Measurements from ENCODE around the gene RASL11B. TPM values are rescaled to one million over a fixed set of nuclear protein-coding genes. Genes with fewer than 3 reads are reported as not detected.

The RASL11B gene
- total RNA-seq, 2 experiments from 2014 or later: 0.14 to 0.32 TPM

DNA sequence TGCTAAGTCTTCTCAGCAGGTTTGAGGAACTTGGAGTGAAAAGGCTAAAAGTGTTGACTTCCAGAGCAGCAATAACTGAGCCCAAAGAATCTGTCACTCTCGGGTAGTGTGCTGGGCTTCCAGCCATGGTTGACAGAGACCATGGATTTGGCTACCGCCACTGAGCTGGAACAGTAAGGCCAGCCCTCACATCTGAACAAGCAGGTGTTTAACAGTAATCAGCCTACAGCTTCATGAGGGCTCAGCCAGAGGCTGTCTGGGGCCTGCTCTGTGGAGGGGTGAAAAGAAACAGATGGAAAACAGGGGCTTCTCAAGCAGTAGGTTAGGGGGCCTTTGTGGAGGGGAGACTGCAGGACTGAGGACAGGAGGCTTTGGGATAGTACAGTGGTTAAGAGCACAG is 14.9 kb downstream of the RASL11B start:
- H3K36me3 Mint-ChIP-seq: peaks cover 27% of the 10 kb centered on the region
- no peak for DNase-seq
- no peaks in the 10 kb centered on the region for H3K9me3 Mint-ChIP-seq
- H3K27me3 Mint-ChIP-seq: no peaks in the 10 kb centered on the region
- peaks cover 2% of the 10 kb centered on the region for H3K4me1 Mint-ChIP-seq
- no peak overlapping the region for H3K27ac Mint-ChIP-seq
- no peak overlapping the region for H3K4me3 Mint-ChIP-seq

DNA sequence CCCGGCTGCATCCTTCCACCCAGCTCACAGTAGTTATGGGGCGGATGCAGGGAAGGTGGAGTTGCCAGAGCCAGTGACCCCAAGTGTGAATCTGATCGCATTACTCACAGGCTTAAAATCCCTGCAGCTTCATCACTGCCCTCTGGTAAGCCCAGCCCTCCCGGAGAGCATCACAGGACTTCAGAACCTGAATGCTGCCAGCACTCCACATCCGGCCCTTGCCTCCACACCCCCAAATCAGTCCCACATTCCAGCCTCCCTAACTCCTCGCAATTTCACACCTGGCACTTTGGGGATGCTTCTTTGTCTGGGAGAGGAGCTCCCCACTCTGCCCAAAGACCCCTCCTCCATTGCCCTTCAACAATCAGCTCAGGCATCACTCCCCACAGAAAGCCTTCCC is 15.6 kb downstream of the RASL11B start:
- H3K27ac Mint-ChIP-seq: no peak overlapping the region
- H3K4me1 Mint-ChIP-seq: peaks cover 2% of the 10 kb centered on the region
- peaks cover 21% of the 10 kb centered on the region for H3K36me3 Mint-ChIP-seq

DNA sequence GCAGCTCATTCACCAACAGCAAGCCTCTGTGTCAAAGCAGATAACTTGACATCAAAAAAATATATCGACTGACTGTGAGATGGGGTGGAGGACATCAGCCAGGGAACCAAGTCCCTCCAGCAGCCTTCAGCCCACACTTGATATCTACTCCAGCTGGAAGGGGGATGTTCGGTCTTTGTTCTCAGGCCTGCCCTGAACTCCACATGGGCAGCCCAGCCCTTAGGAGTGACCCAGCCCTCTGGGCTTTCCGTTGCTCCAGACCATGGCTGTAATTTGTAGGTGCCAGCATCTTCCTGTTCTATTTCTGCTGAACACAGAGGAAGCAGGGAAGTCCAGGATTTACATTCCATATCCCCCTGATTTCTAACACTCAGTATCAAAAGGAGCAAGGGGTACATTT is 17.4 kb downstream of the RASL11B start:
- H3K4me1 Mint-ChIP-seq: peaks cover 2% of the 10 kb centered on the region
- H3K27me3 Mint-ChIP-seq: no peaks in the 10 kb centered on the region
- peaks cover 16% of the 10 kb centered on the region for H3K36me3 Mint-ChIP-seq
- H3K9me3 Mint-ChIP-seq: no peaks in the 10 kb centered on the region
- H3K27ac Mint-ChIP-seq: no peak overlapping the region
- DNase-seq: no peak
- H3K4me3 Mint-ChIP-seq: no peak overlapping the region

More for the DNA sequence above, 15.6 kb downstream of the RASL11B start:
- Mint-ChIP-seq H3K4me3 (no peak overlapping the region), H3K9me3 (no peaks in the 10 kb centered on the region), H3K27me3 (no peaks in the 10 kb centered on the region)
- DNase-seq: no peak

DNA sequence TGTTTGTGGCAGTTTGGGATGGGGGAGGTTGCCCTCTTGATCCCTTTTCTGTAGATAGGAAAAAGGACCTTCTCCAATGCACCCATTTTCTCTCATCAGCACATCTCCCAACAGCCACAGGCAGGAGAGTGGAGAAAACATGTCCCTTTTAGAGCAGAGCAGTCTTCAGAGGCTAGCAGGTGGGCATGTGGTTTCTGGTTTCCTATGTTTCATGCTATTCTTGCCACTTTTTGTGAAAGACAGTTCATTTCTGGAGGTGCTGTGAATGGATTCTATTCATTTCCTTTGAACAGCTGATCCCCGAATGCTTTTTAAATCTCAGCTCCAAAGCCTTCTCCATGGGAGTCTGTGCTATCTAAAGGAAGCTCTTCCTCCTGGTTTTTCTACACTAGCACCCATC is 18.9 kb downstream of the RASL11B start:
- DNase-seq: no peak
- H3K4me1 Mint-ChIP-seq: peaks cover 2% of the 10 kb centered on the region

DNA sequence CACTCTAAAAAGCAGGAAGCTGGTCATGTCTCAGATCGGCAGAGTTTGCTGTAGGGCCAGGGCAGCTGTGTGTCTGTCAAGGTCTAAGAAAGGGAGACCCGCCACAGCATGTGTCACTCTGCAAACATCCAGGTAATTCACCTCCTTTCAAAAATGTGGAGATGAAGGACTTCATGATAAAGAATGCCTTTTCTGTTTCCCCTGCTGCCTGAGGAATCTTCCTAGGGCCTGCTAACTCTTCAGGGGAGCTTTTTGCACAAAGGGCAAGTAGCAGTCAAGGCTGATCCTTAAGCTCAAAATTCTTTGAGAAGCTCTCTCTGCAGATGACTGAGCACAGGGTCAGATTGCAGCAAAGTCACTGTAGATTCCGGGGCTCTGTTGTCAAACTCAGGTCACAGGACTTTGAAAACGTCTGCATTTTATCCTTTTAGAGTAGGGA is 21.1 kb downstream of the RASL11B start:
- H3K4me1 Mint-ChIP-seq: no peaks in the 10 kb centered on the region
- DNase-seq: no peak
- peaks cover 29% of the 10 kb centered on the region for H3K36me3 Mint-ChIP-seq
- H3K9me3 Mint-ChIP-seq: peaks cover 2% of the 10 kb centered on the region
- H3K4me3 Mint-ChIP-seq: no peak overlapping the region
- H3K27me3 Mint-ChIP-seq: no peaks in the 10 kb centered on the region
- no peak overlapping the region for H3K27ac Mint-ChIP-seq

More for the DNA sequence above, 18.9 kb downstream of the RASL11B start:
- Mint-ChIP-seq H3K4me3 (no peak overlapping the region), H3K27me3 (no peaks in the 10 kb centered on the region), H3K9me3 (no peaks in the 10 kb centered on the region), H3K27ac (no peak overlapping the region), H3K36me3 (peaks cover 21% of the 10 kb centered on the region)

DNA sequence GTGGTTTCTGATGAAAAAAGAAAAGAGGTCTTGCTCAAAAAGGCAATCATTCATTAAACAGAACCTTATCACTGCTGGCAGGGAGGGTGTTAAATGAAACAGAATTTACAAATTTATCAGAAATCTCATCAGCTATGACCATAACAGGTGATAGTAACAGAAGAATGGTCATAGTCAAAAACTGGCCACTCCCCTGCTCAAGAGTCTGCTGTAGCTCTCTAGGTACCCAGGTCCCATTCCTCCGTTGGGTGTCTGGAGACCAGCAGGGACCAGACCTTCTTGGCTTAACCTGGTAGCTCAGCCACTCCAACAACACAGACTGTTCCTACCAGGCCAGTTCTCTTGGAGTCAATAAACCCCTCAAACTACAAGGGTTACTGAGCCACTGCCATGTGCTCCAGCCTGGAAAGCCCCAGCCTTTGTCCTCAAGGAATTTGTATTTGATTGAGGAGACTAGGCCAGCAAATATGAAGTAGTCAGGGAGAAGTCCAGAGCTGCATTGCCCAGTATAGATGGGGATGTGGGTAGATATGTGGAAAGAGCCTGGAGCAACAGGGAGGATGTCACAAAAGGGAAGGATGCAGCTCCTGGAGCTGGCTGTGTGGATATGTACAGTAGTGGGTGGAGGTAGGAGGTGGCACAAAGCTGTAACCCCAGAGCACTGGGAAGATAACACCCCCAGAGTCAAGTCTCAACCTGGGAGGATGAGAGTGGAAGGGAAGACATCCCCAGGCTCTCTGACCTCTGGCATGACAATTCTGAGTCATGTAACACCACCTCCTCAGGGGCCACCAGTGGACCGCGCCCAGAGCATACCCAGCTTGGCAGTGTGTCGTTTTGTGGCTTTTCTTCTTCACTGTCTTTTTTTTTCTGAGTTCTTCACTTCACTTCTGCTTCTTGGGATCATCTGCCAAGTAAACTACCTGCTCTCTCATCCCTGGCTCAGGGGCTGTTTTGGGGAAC is 21.9 kb downstream of the RASL11B start:
- H3K4me1 Mint-ChIP-seq: no peaks in the 10 kb centered on the region
- H3K36me3 Mint-ChIP-seq: peaks cover 35% of the 10 kb centered on the region
- no peak for DNase-seq
- peaks cover 2% of the 10 kb centered on the region for H3K9me3 Mint-ChIP-seq
- no peak overlapping the region for H3K27ac Mint-ChIP-seq
- no peaks in the 10 kb centered on the region for H3K27me3 Mint-ChIP-seq
- no peak overlapping the region for H3K4me3 Mint-ChIP-seq

DNA sequence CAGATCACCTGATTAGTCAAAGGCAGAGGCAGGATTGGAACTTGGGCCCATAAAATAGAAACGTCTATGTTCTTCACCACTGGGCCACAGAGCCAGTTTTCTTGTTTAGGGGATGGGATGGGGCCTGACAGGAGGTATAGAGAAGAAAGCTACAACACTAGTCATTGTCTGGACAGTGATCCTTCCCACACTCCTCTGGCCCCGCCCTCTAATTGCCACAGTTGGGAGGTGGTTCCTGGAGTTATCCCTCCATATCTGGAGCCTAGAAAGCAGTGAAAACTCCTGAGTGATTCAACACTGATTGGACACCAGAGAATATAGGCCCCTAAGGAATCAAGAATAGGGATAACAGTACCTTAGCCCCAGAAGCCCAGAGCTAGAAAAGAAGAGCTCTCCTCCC is 22.9 kb downstream of the RASL11B start:
- Mint-ChIP-seq H3K27me3 (no peaks in the 10 kb centered on the region), H3K4me3 (no peak overlapping the region), H3K27ac (no peak overlapping the region), H3K4me1 (peaks cover 3% of the 10 kb centered on the region), H3K9me3 (peaks cover 2% of the 10 kb centered on the region), H3K36me3 (peaks cover 40% of the 10 kb centered on the region)
- DNase-seq: no peak

DNA sequence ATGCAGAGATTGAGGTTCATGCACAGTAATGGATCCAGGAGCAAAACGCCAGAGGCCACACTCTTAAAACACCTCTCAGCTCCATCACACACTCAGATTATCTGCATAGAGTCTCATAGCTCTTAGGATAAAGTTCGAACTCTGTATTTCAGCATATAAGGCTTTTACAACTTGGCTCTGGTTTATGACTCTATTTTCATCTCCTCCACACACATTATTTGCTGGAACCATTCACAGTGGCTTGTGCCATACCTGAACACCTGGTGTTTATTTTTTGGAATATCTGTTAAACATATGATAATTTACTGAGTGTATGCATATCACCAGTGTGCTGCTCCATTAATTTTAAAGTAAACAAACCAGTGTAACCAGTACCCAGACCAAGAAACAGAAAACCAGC is 27.2 kb downstream of the RASL11B start:
- H3K36me3 Mint-ChIP-seq: peaks cover 35% of the 10 kb centered on the region
- DNase-seq: no peak
- peaks cover 2% of the 10 kb centered on the region for H3K9me3 Mint-ChIP-seq
- no peaks in the 10 kb centered on the region for H3K27me3 Mint-ChIP-seq
- H3K4me1 Mint-ChIP-seq: peaks cover 10% of the 10 kb centered on the region
- no peak overlapping the region for H3K27ac Mint-ChIP-seq
- no peak overlapping the region for H3K4me3 Mint-ChIP-seq

DNA sequence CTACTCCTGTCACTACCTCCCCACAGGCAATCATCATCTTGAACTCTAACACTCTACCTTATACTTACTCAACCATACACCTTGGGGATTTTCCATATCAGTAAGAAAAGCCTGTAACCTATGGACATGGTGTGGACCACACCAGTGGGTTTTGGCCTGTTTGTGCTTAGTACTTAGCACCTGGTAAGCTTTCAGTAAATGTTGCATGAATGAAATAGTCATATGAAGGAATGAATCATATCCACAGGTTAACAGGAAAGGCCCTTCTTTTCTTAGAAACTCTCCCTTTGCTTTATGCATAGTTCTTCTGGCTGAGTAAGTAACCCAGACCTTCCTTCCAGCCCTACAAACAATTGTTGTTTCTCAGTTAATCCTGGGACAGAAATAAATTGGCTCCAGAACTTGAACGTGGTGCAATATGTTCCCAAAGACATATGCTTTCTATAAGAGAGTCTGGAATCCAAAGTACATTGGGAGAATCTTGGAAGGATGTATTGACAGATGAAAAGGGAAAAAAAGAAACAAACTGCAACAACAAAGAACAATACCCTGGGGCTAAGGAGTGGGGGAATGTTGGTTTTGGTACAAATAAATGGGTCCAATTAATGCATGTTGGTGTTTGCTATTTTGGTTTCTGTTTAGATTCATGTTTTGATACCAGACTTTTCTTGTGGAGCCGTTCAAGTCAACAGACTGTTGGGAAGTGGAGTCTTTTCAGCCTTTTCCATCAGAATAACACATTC is 27.8 kb downstream of the RASL11B start:
- Mint-ChIP-seq H3K9me3 (peaks cover 2% of the 10 kb centered on the region), H3K27me3 (no peaks in the 10 kb centered on the region), H3K36me3 (peaks cover 35% of the 10 kb centered on the region), H3K4me3 (no peak overlapping the region), H3K27ac (no peak overlapping the region), H3K4me1 (peaks cover 10% of the 10 kb centered on the region)
- no peak for DNase-seq

DNA sequence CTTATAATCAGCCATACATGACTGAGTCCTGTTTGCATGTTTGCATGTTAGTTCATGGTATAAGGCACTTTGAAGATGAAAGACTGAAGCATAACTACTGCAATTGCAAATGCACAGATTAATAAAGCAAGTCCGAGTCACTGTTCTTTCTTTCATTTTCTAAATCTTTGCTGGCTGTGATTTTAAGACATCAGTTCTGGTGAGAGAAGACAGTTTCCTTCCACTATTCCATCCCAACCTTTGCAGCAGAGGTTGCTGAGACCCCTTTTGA is 28.3 kb downstream of the RASL11B start:
- H3K36me3 Mint-ChIP-seq: peaks cover 31% of the 10 kb centered on the region
- H3K4me3 Mint-ChIP-seq: no peak overlapping the region
- H3K27me3 Mint-ChIP-seq: no peaks in the 10 kb centered on the region
- peaks cover 10% of the 10 kb centered on the region for H3K4me1 Mint-ChIP-seq
- H3K9me3 Mint-ChIP-seq: peaks cover 2% of the 10 kb centered on the region
- DNase-seq: no peak
- no peak overlapping the region for H3K27ac Mint-ChIP-seq

DNA sequence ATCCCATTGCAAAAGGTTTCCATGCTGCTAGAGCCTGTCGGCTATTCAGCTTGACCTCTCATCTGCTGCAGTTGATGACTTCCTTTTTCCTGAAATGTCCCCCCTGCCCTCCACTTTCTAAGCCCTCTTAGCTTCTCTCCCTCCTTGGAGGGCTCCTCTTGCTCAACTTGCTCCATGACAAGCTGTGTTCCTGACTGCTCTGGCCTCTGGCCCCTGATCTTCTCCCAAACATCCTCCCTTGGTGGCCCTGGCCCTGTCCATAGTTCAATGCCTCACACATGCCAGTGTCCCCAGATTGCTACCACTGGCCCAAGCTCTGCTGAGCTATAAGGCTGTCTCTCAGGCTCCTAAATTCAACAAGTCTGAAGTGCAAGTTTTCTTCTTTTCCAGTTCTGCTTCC is 29.6 kb downstream of the RASL11B start:
- Mint-ChIP-seq H3K4me3 (no peak overlapping the region), H3K27ac (no peak overlapping the region), H3K36me3 (peaks cover 22% of the 10 kb centered on the region), H3K9me3 (peaks cover 7% of the 10 kb centered on the region), H3K27me3 (no peaks in the 10 kb centered on the region), H3K4me1 (peaks cover 13% of the 10 kb centered on the region)
- DNase-seq: no peak

DNA sequence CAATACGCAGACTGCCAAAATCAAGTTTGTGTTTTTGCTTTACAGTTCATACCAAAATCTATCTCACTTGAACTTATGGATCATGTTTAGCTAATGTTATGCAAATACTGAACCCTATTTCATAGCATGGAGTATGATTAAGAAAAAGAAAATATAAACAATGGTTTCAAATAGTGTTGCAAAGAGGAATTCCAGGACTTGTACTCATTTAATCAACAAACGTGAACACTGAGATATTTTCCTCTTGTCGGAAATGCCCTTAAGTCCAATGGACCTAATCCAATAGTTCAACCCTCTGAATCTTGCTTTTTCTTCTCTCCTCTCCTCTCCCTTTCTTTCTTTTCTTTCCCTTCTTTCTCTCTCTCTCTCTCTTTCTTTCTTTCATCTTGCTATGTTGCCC is 30.8 kb downstream of the RASL11B start:
- DNase-seq: no peak
- H3K27ac Mint-ChIP-seq: no peak overlapping the region
- peaks cover 9% of the 10 kb centered on the region for H3K9me3 Mint-ChIP-seq
- H3K36me3 Mint-ChIP-seq: peaks cover 19% of the 10 kb centered on the region
- no peaks in the 10 kb centered on the region for H3K27me3 Mint-ChIP-seq
- H3K4me1 Mint-ChIP-seq: peaks cover 13% of the 10 kb centered on the region
- no peak overlapping the region for H3K4me3 Mint-ChIP-seq

DNA sequence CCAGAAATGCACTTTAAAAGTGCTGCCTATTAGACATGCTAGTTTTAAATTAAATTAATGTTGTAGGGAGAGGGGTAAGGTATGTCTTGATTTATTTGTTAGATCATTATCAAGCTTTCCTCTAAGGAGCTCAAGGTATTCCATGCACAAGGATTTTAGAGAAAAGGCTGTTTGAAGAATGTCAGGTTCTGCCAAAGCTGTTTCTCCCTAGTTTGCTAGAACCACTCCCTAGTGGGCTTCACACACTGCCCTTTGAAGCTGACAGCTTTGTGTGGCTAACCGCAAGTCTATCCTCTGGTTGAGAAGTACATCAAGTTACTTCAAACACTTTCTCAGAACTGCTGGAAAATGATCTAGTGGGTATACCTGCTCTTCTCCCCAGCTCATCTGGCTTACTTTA is 32.3 kb downstream of the RASL11B start:
- no peak for DNase-seq
- Mint-ChIP-seq H3K9me3 (peaks cover 13% of the 10 kb centered on the region), H3K27me3 (no peaks in the 10 kb centered on the region), H3K4me3 (no peak overlapping the region), H3K36me3 (peaks cover 15% of the 10 kb centered on the region), H3K4me1 (peaks cover 13% of the 10 kb centered on the region), H3K27ac (no peak overlapping the region)

DNA sequence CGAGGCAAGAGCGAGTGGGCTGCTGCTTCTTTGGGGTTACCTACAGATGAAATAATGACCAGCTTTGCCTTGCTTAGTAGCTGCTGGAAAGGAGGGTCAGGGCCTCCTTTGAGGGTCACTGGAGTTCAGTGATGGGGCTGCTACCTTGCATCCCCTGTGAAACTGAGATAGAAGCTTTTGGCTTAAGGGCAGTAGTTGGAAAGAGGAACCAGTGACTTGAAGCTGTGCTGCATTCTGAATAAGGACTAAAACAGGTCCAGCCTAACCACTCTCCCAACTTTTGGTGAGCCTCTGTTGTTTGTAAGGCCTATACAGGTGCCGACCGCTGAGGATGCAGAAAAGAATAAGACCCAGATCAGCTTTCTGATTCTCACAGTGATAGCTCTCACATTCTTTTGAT is 41.2 kb downstream of the RASL11B start:
- Mint-ChIP-seq H3K9me3 (peaks cover 4% of the 10 kb centered on the region), H3K4me1 (no peaks in the 10 kb centered on the region), H3K27ac (no peak overlapping the region), H3K4me3 (no peak overlapping the region), H3K27me3 (no peaks in the 10 kb centered on the region), H3K36me3 (peaks cover 59% of the 10 kb centered on the region)
- DNase-seq: no peak

DNA sequence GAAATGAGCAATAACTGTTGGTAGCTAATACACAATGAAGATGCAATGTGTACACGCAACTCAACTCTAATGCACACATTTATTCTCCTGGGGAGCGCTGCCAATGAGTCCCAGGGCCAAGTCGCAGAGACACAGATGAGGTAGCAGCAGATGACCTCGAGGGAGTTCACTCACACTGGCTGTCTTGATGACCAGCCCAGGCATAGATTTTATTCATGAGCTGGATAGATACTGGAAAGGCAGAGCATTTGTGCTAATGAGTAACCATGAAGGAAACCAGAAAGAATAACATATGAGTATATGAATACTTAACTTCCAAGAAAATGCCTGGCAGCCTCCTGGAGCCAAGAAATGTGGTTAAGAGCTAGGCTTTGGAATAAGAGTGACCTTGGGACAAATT is 42.3 kb downstream of the RASL11B start:
- Mint-ChIP-seq H3K4me1 (no peaks in the 10 kb centered on the region), H3K36me3 (peaks cover 57% of the 10 kb centered on the region), H3K9me3 (no peaks in the 10 kb centered on the region), H3K4me3 (no peak overlapping the region), H3K27ac (no peak overlapping the region), H3K27me3 (no peaks in the 10 kb centered on the region)
- DNase-seq: no peak
